A549 (cell line): ENCODE measurements around the gene SYNCRIP. TPM values are rescaled to one million over a fixed set of nuclear protein-coding genes. Genes with fewer than 3 reads are reported as not detected.
A peak's percentile ranks its signal among the peaks of the same experiment; 100 is the strongest.

Experiments
- CBX2 ChIP-seq: fragments of 200-600 bp; sonication (generic); IDR thresholded peaks from 2 replicates; pipeline ENCODE4 v1.6.1; 2016; ENCODE audit warnings: low read depth, mild to moderate bottlenecking, borderline replicate concordance
- CBX8 ChIP-seq: fragments of 200-600 bp; sonication (generic); IDR thresholded peaks from 2 replicates; pipeline ENCODE4 v1.6.1; 2016
- CHD2 ChIP-seq: fragments of 150-350 bp; IDR thresholded peaks from 2 replicates; pipeline ENCODE4 v1.6.1; 2014; ENCODE audit warnings: low read length; ENCODE audit not compliant: partially characterized antibody
- E2F6 ChIP-seq: IDR thresholded peaks from 2 replicates; pipeline ENCODE4 v1.6.1; 2012; ENCODE audit warnings: low read depth, borderline replicate concordance
- EHMT2 ChIP-seq: fragments of 200-600 bp; sonication (generic); IDR thresholded peaks from 2 replicates; pipeline ENCODE4 v1.6.1; 2016; ENCODE audit warnings: antibody characterized with exemption, low read depth, mild to moderate bottlenecking, moderate library complexity
- ELK1 ChIP-seq: fragments of 150-350 bp; IDR thresholded peaks from 2 replicates; pipeline ENCODE4 v1.6.1; 2014; ENCODE audit warnings: low read depth, mild to moderate bottlenecking, low read length
- EP300 ChIP-seq, 2 experiments: fragments of >200 bp; sonication (Bioruptor Twin); formaldehyde crosslinking; IDR thresholded peaks; 2 replicates in 1 of 2; 3 replicates in 1 of 2; pipeline ENCODE4 v1.6.1; 2016 to 2017
- ESRRA ChIP-seq: fragments of 150-350 bp; IDR thresholded peaks from 2 replicates; pipeline ENCODE4 v1.6.1; 2014; ENCODE audit warnings: mild to moderate bottlenecking, low read length, borderline replicate concordance
- FOSB ChIP-seq: fragments of 250-450 bp; sonication (Bioruptor Pico); IDR thresholded peaks from 2 replicates; pipeline ENCODE4 v1.5.0; 2020; ENCODE audit warnings: mild to moderate bottlenecking, moderate library complexity
- GATA3 ChIP-seq: IDR thresholded peaks from 2 replicates; pipeline ENCODE4 v1.6.1; 2012; ENCODE audit warnings: borderline replicate concordance
- HEYL ChIP-seq: fragments of 250-450 bp; sonication (Bioruptor Pico); IDR thresholded peaks from 2 replicates; pipeline ENCODE4 v1.8.0; 2021; ENCODE audit warnings: mild to moderate bottlenecking, moderate library complexity
- HOXB5 ChIP-seq: fragments of 250-450 bp; sonication (Bioruptor Pico); IDR thresholded peaks from 2 replicates; pipeline ENCODE4 v1.5.0; 2020; ENCODE audit warnings: mild to moderate bottlenecking, moderate library complexity
- JUNB ChIP-seq: fragments of >200 bp; sonication (Bioruptor Twin); formaldehyde crosslinking; IDR thresholded peaks from 2 replicates; pipeline ENCODE4 v1.6.1; 2016
- KDM1A ChIP-seq: fragments of 200-600 bp; sonication (generic); IDR thresholded peaks from 2 replicates; pipeline ENCODE4 v1.6.1; 2016; ENCODE audit warnings: low read depth, mild to moderate bottlenecking
- MAFK ChIP-seq: fragments of 450-650 bp; IDR thresholded peaks from 2 replicates; pipeline ENCODE4 v1.6.1; 2014; ENCODE audit not compliant: partially characterized antibody
- MAX ChIP-seq: IDR thresholded peaks from 2 replicates; pipeline ENCODE4 v1.6.1; 2012
- MAZ ChIP-seq: fragments of 150-350 bp; IDR thresholded peaks from 2 replicates; pipeline ENCODE4 v1.6.1; 2014; ENCODE audit warnings: antibody characterized with exemption, low read depth, low read length, borderline replicate concordance
- MYC ChIP-seq: IDR thresholded peaks from 2 replicates; pipeline ENCODE4 v1.6.1; 2012; ENCODE audit warnings: mild to moderate bottlenecking, inconsistent platforms, low read length, improper control_type of control experiment, borderline replicate concordance
- NR3C1 ChIP-seq: fragments of >200 bp; sonication (Bioruptor Twin); formaldehyde crosslinking; IDR thresholded peaks from 3 replicates; pipeline ENCODE4 v1.6.1; 2017
- PHF8 ChIP-seq: fragments of 200-600 bp; sonication (generic); IDR thresholded peaks from 2 replicates; pipeline ENCODE4 v1.6.1; 2016; ENCODE audit warnings: low read depth, mild to moderate bottlenecking, antibody characterized with exemption, moderate library complexity, borderline replicate concordance
- RAD21 ChIP-seq, 2 experiments: fragments of >200 bp in 1 of 2; sonication (Bioruptor Twin) in 1 of 2; formaldehyde crosslinking in 1 of 2; IDR thresholded peaks in 1 of 2; conservative IDR thresholded peaks in 1 of 2; 2 replicates in 1 of 2; 3 replicates in 1 of 2; pipeline ENCODE4 v1.6.1; 2012 to 2018; ENCODE audit warnings: inconsistent platforms in 1 of 2
- RARB ChIP-seq: fragments of 250-450 bp; sonication (Bioruptor Pico); IDR thresholded peaks from 2 replicates; pipeline ENCODE4 v1.8.0; 2021; ENCODE audit warnings: mild to moderate bottlenecking, moderate library complexity
- RFX5 ChIP-seq: fragments of 450-650 bp; IDR thresholded peaks from 2 replicates; pipeline ENCODE4 v1.7.1; 2014; ENCODE audit warnings: antibody characterized with exemption, mild to moderate bottlenecking, moderate library complexity
- SMC3 ChIP-seq: fragments of >200 bp; sonication (Bioruptor Twin); formaldehyde crosslinking; IDR thresholded peaks from 3 replicates; pipeline ENCODE4 v1.6.1; 2018; ENCODE audit warnings: inconsistent platforms
- SREBF2 ChIP-seq: fragments of 450-650 bp; IDR thresholded peaks from 2 replicates; pipeline ENCODE4 v1.6.1; 2014; ENCODE audit warnings: mild to moderate bottlenecking, moderate library complexity
- TFCP2L1 ChIP-seq: fragments of 250-450 bp; sonication (Bioruptor Pico); IDR thresholded peaks from 2 replicates; pipeline ENCODE4 v1.5.0; 2021; ENCODE audit warnings: mild to moderate bottlenecking
- TP53 ChIP-seq: fragments of 250-450 bp; sonication (Bioruptor Pico); IDR thresholded peaks from 2 replicates; pipeline ENCODE4 v1.5.0; 2021; ENCODE audit warnings: mild to moderate bottlenecking, moderate library complexity
- ZSCAN20 ChIP-seq: fragments of 250-450 bp; sonication (Bioruptor Pico); IDR thresholded peaks from 2 replicates; pipeline ENCODE4 v1.8.0; 2022; ENCODE audit warnings: mild to moderate bottlenecking, moderate library complexity
- polyA plus RNA-seq, 4 experiments: library from polyadenylated mRNA; depleted of rRNA in 3 of 4; stranded (reverse); fragments of >200 nt; fragmentation: RNase III in 1 of 4; extraction: RNeasy Plus Mini Kit Qiagen cat#74134 plus additional on column Dnase treatment in 1 of 4; gene quantifications; 2 replicates in 3 of 4; 3 replicates in 1 of 4; pipeline ENCODE4 v1.2.3, GENCODE V29; 2011 to 2017
- TF ChIP-seq, protein P1 (sequence below): fragments of 200-600 bp; sonication (generic); IDR thresholded peaks from 2 replicates; pipeline ENCODE4 v1.6.1; 2016; ENCODE audit warnings: antibody characterized with exemption, mild to moderate bottlenecking, moderate library complexity
- TF ChIP-seq, protein P2 (sequence below): fragments of 250-450 bp; sonication (Bioruptor Pico); IDR thresholded peaks from 2 replicates; pipeline ENCODE4 v1.5.0; 2020; ENCODE audit warnings: low read depth, mild to moderate bottlenecking, moderate library complexity
- TF ChIP-seq, protein P3 (sequence below): fragments of 250-450 bp; sonication (Bioruptor Pico); IDR thresholded peaks from 2 replicates; pipeline ENCODE4 v1.5.0; 2021; ENCODE audit warnings: mild to moderate bottlenecking, moderate library complexity, borderline replicate concordance
- TF ChIP-seq, protein P4 (sequence below): fragments of 450-650 bp; IDR thresholded peaks from 2 replicates; pipeline ENCODE4 v1.6.1; 2014; ENCODE audit warnings: antibody characterized with exemption

SYNCRIP gene
- polyA plus RNA-seq, 2 of the 4 experiments (the other 2 are of a cell fraction), result 47.5 to 102 TPM

DNA sequence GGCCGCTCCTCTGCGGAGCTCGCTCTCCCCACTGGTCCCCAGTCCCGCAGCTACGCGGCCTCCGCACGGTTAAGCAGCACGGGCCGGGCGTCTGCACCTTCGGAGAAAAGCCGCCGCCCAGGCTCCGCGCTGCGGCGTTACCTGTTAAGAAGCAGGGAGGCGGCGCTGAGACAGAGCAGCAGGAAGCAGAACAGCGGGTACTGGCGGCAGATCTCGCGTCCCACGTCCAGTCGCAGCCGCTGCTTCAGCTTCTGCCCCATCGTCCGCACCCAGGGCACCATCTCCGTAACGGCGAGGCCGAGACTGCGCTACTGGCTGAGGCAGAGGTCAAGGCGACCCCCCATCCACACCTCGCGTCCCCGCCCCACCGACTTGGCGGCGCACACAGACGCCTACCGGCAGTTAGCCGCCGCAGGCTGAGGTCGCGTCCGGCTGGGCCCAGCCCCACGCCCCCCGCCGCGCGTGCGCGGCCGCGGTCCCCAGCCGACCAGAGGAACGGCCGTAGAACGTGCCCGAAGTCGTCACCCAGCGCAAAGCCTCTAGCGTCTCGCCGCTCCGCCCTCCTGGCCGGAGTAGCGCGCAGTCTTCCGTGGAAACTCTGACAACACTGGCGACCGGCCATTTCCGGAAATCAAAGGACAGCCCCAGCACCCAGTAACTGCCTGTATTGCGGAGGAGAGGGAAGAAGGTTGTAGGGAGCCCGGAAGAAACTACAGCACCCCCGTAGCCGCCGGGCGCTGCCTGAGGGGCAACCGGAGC, 49.1 kb downstream of the SYNCRIP start, which contains the start of gene SNX14 (continued):
- no peak for TF ChIP-seq CBX2
- TF ChIP-seq CHD2, result no peak
- peak; percentile 32; the same call in 1 of the 2 replicates for TF ChIP-seq MYC
- TF ChIP-seq, protein P1, sequence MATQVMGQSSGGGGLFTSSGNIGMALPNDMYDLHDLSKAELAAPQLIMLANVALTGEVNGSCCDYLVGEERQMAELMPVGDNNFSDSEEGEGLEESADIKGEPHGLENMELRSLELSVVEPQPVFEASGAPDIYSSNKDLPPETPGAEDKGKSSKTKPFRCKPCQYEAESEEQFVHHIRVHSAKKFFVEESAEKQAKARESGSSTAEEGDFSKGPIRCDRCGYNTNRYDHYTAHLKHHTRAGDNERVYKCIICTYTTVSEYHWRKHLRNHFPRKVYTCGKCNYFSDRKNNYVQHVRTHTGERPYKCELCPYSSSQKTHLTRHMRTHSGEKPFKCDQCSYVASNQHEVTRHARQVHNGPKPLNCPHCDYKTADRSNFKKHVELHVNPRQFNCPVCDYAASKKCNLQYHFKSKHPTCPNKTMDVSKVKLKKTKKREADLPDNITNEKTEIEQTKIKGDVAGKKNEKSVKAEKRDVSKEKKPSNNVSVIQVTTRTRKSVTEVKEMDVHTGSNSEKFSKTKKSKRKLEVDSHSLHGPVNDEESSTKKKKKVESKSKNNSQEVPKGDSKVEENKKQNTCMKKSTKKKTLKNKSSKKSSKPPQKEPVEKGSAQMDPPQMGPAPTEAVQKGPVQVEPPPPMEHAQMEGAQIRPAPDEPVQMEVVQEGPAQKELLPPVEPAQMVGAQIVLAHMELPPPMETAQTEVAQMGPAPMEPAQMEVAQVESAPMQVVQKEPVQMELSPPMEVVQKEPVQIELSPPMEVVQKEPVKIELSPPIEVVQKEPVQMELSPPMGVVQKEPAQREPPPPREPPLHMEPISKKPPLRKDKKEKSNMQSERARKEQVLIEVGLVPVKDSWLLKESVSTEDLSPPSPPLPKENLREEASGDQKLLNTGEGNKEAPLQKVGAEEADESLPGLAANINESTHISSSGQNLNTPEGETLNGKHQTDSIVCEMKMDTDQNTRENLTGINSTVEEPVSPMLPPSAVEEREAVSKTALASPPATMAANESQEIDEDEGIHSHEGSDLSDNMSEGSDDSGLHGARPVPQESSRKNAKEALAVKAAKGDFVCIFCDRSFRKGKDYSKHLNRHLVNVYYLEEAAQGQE, result no peak
- peak; percentile 51 for TF ChIP-seq PHF8
- TF ChIP-seq TFCP2L1 (CRISPR knock-in tag), result 0 out of 2 replicates have a peak, but pooled peaks have one; percentile 61
- TF ChIP-seq, protein P2, sequence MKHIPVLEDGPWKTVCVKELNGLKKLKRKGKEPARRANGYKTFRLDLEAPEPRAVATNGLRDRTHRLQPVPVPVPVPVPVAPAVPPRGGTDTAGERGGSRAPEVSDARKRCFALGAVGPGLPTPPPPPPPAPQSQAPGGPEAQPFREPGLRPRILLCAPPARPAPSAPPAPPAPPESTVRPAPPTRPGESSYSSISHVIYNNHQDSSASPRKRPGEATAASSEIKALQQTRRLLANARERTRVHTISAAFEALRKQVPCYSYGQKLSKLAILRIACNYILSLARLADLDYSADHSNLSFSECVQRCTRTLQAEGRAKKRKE (CRISPR knock-in tag), result no peak
- TF ChIP-seq RAD21 (conservative IDR thresholded peaks at IDR 0.05 in 1 of 2, IDR thresholded peaks at IDR 0.05 in 1 of 2), result peak in 1 of 2 experiments; percentile 24; a peak in 1 of 5 replicates
- no peak for TF ChIP-seq MAZ
- TF ChIP-seq HOXB5, result no peak
- TF ChIP-seq KDM1A, result no peak
- no peak for TF ChIP-seq EHMT2
- TF ChIP-seq, protein P3, sequence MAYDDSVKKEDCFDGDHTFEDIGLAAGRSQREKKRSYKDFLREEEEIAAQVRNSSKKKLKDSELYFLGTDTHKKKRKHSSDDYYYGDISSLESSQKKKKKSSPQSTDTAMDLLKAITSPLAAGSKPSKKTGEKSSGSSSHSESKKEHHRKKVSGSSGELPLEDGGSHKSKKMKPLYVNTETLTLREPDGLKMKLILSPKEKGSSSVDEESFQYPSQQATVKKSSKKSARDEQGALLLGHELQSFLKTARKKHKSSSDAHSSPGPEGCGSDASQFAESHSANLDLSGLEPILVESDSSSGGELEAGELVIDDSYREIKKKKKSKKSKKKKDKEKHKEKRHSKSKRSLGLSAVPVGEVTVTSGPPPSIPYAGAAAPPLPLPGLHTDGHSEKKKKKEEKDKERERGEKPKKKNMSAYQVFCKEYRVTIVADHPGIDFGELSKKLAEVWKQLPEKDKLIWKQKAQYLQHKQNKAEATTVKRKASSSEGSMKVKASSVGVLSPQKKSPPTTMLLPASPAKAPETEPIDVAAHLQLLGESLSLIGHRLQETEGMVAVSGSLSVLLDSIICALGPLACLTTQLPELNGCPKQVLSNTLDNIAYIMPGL, result no peak
- TF ChIP-seq SMC3, result no peak
- TF ChIP-seq ZSCAN20 (CRISPR knock-in tag), result no peak
- peak; percentile 72 for TF ChIP-seq E2F6
- TF ChIP-seq CBX8, result no peak
- no peak for TF ChIP-seq ESRRA
- TF ChIP-seq FOSB (CRISPR knock-in tag), result no peak
- peak; percentile 14; the same call in 1 of the 2 replicates for TF ChIP-seq GATA3
- no peak for TF ChIP-seq JUNB
- no peak for TF ChIP-seq TP53 (CRISPR knock-in tag)
- TF ChIP-seq HEYL, result no peak
- no peak for TF ChIP-seq ELK1
- no peak for TF ChIP-seq RARB
- TF ChIP-seq NR3C1, result no peak
- TF ChIP-seq MAX, result peak; percentile 76
- TF ChIP-seq, protein P4, sequence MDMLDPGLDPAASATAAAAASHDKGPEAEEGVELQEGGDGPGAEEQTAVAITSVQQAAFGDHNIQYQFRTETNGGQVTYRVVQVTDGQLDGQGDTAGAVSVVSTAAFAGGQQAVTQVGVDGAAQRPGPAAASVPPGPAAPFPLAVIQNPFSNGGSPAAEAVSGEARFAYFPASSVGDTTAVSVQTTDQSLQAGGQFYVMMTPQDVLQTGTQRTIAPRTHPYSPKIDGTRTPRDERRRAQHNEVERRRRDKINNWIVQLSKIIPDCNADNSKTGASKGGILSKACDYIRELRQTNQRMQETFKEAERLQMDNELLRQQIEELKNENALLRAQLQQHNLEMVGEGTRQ, result no peak
- no peak for TF ChIP-seq MAFK
- no peak for TF ChIP-seq RFX5
- no peak for TF ChIP-seq SREBF2
- no peak for TF ChIP-seq EP300 (IDR thresholded peaks at IDR 0.05)
